ENCODE measurements around the gene DNAH9.

Gene DNAH9

GRCh38 chr17:11608396-11608795, 10.1 kb downstream of the DNAH9 start:
- H3K4me3 ChIP-seq (ENCODE audit: low read depth, low read length), result no peak overlapping the region

- H3K4me3 ChIP-seq (ENCODE audit: low read depth, low read length), result no peak overlapping the region
Measured at GRCh38 chr17:11610999-11611566, 12.8 kb downstream of the DNAH9 start.

DNA sequence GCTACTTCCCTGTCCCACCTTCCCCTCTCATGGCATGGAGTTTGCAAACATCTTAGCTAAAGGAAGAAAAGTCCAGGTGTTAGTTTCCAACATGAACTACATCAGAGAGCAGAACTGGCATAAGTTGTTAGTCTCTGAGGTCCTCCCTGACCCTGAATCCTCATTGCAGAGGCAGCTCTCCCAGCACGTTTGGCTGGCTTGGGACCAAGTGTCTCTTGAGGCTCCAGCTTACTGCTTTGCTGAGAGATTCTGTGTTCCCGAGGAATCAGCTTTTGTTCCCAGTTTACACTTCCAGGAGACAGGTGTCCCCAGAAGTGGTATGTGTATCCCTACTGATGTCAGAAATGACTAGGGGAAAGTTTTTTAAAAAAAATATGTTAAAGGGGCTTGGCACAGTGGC, 14.7 kb downstream of the DNAH9 start:
- no peak overlapping the region for H3K4me3 ChIP-seq (ENCODE audit: low read depth, low read length)

- H3K4me3 ChIP-seq (ENCODE audit: low read depth, low read length), result no peak overlapping the region
Measured at GRCh38 chr17:11618861-11619566, 20.7 kb downstream of the DNAH9 start.

DNA sequence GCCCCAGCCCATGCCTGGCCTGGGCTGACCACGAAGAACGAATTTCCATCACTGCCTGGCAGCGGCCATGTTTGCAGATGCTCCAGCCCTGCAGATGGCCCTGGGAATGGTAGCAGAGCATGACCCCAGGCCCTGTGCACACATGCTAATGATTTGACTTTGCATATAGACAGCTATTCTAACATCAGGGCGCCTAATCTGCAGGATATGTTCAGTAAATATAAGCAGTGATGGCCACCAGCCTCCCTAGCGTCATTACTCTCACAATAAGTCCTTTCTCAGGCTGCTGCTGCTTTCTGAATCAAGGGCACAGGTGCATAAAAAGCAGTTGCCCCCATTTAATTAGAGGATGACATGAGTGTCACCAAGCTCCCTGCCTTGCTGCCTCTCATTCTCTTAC, 24.2 kb downstream of the DNAH9 start:
- H3K4me3 ChIP-seq (ENCODE audit: low read depth, low read length), result no peak overlapping the region

DNA sequence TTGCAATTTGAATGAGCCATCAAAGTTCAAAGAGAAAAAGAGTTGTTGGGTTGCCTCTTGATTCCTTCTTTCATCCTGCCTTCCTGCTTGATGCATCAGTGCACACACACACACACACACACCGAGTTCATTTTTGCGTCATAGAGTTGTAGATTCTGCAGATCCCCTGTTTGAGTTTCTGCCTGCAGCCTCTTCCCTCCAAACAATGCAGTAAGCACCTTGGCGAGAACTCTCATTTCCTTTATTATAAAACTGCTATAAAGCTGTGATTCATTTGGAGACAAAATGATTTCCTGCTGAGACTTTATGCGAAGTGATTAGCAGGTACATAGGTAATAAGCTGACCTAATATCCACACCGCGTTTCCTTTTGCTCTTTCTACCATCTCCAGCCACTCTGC, 26.7 kb downstream of the DNAH9 start:
- H3K4me3 ChIP-seq (ENCODE audit: low read depth, low read length), result no peak overlapping the region

DNA sequence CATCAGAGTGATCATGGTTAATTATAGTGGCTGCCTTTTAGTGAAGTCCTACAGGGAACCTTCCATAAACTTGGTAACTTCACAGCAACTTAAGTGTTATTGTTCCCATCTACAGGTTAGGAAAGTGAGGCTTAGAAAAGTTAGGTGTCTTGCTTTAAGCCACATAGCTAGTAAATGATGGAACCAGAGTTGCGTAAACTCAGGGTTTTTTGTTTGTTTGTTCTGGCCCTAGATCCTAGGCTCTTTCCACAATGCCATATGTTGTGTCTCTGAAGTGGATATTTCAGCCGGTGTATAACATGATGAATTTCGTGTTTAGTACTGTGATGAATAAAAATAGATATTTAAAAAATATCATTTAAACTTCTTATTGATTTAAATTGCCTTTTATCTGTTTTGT, 27.6 kb downstream of the DNAH9 start:
- no peak overlapping the region for H3K4me3 ChIP-seq (ENCODE audit: low read depth, low read length)

- no peak overlapping the region for H3K4me3 ChIP-seq (ENCODE audit: low read depth, low read length)
Measured at GRCh38 chr17:11627301-11627940, 29.2 kb downstream of the DNAH9 start.

- no peak overlapping the region for H3K4me3 ChIP-seq (ENCODE audit: low read depth, low read length)
Measured at GRCh38 chr17:11628374-11628773, 30.1 kb downstream of the DNAH9 start.

DNA sequence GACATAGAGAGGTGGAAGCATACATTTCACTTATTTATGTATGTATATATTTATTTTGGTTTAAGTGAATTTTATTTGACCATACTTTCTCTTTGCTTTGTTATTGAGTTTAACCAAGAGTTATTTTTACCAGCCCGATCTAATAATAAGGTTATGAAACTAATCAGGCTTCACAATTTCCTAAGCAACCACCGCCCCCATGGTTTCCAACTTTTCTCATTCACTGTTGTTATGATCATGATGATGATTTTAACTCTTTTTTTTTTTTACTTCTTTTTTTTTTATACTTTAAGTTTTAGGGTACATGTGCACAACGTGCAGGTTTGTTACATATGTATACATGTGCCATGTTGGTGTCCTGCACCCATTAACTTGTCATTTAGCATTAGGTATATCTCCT, 30.6 kb downstream of the DNAH9 start:
- no peak overlapping the region for H3K4me3 ChIP-seq (ENCODE audit: low read depth, low read length)

DNA sequence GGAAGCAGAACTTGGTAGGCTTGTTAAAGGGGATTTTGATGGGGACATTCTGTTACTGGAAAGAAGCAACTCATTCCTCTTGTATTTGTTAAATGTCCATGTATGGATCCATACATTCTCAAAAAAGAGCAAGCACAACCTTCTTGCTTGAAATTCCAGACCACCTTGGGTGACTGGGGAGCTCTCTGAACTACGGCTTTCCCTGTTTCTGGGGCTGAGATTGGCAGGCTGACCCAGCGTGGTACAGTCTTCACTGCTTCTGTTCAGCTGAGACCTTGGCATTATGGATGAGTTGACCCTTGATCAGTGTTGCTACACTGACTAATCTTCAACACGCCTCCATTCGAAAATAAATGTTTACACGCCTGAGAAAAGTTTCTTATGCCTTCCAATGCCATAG, 38.5 kb downstream of the DNAH9 start:
- H3K4me3 ChIP-seq (ENCODE audit: low read depth, low read length), result no peak overlapping the region

DNA sequence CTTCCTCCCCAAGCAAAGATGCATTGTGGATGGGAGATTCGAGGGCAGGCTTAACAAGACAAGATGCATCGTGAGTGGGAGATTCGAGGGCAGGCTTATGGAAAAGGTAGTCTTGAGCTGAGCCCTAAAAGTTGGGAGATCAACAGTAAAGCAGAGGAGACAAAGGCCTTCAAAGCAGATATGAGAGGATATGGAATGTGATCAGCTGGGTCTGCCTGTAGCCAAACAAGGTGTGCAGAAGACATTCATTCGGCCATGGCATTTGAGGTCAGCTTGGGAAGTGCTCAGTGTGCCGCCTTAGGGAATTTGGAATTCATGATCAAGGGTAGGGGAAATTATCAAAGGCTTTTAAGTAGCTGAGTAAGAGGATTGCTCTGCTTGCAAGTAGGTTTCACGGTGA, 39.5 kb downstream of the DNAH9 start:
- H3K4me3 ChIP-seq (ENCODE audit: low read depth, low read length), result no peak overlapping the region

DNA sequence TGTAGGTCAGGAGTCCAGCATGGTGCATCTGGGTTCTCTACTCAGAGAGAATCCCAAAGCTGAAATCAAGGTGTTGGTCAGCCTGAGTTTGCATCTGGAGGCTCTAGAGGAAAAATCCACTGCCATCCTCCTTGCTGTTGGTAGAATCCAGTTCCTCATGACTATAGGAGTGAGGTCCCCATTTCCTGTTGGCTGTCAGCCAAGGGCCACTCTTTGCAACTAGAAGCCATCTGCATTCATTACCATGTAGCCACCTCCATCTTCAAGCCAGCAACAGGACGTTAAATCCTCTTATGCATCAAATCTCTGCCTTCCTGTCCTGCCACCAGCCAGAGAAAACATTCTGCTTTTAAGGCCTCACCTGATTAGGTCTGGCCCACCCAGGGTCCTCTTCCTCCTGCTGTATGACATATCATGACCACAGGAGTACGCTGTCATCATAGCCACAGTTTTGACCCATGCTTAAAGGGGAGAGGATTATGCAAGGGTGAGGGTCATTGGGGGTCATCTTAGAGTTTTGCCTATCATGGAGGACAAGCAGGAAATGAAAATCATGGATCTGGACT, 40.5 kb downstream of the DNAH9 start:
- no peak overlapping the region for H3K4me3 ChIP-seq (ENCODE audit: low read depth, low read length)

GRCh38 chr17:11639736-11640462, 41.6 kb downstream of the DNAH9 start:
- no peak overlapping the region for H3K4me3 ChIP-seq (ENCODE audit: low read depth, low read length)

GRCh38 chr17:11640463-11640814, 42.2 kb downstream of the DNAH9 start:
- H3K4me3 ChIP-seq (ENCODE audit: low read depth, low read length), result no peak overlapping the region

DNA sequence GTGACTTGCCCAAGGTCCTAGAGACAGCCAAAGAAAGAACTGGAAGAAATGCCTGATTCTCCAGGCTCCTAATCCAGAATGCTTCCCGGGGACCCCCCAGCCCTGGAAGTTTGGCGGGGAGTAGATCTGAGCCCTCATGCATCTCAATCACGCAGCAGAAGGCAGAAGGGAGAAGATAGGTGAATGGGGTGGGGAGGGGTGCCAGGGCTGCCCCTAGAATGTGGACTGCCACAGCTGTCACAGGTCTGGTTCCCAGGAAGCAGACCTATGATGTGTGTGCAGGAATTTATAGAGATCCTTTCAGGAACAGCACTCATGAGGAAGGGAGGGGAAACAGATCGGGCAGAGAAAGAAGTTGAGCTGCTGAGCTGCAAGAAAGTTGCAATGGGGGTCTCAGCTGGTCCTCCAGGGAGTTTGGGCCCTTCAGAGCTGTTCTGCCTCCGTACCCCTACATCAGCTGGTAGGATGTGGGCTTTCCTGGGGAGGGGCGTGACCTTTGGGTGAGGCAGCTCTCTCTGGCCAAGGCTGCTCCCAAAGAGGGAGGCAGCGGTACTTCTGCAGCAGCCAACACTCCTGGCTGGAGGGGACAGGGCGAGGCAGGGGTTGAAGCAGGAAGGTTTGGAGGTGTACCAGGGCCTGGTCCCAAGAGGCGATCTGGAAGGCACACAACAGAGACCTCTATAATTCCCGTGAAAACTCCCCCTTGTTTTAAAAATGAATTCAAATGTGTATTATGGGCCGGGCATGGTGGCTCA, 43.4 kb downstream of the DNAH9 start:
- no peak overlapping the region for H3K4me3 ChIP-seq (ENCODE audit: low read depth, low read length)

GRCh38 chr17:11642655-11643054, 44.4 kb downstream of the DNAH9 start:
- no peak overlapping the region for H3K4me3 ChIP-seq (ENCODE audit: low read depth, low read length)

DNA sequence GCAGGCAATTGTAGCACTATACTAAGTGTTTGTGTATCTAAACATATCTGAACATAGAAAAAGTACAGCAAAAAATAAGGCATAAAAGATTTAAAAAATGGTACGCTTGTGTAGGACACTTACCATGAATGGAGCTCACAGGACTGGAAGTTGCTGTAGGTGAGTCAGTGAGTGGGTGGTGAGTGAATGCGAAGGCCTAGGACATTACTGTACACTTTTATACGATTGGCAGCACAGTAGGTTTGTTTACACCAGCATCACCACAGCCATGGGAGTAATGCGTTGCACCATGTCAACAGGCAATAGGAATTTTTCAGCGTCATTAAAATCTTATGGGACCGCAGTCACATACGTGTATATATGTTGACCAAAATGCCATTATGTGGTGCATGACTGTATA, 45.6 kb downstream of the DNAH9 start:
- no peak overlapping the region for H3K4me3 ChIP-seq (ENCODE audit: low read depth, low read length)

- H3K4me3 ChIP-seq (ENCODE audit: low read depth, low read length), result no peak overlapping the region
Measured at GRCh38 chr17:11644265-11645212, 46.3 kb downstream of the DNAH9 start.

- no peak overlapping the region for H3K4me3 ChIP-seq (ENCODE audit: low read depth, low read length)
Measured at GRCh38 chr17:11645426-11645825, 47.2 kb downstream of the DNAH9 start.
